OCI-LY3 (cell line): Measurements from ENCODE around the gene MNX1.

ENCODE experiments used
- H2AFZ ChIP-seq: fragments of 200-600, 300-600 bp; shearing (Covaris generic); 2 replicates; pipeline ENCODE4 v1.6.0; 2014; ENCODE audit warnings: antibody characterized with exemption, low read depth, low read length
- H3K27ac ChIP-seq: fragments of 200-600, 300-600 bp; sonication (generic); 2 replicates; pipeline ENCODE4 v1.5.1; 2014; ENCODE audit warnings: mild to moderate bottlenecking, low read length, moderate library complexity, mixed read lengths
- H3K27me3 ChIP-seq: fragments of 200-600, 300-600 bp; sonication (generic); 2 replicates; pipeline ENCODE4 v1.6.1; 2014; ENCODE audit warnings: low read depth, low read length, mixed read lengths
- H3K36me3 ChIP-seq: fragments of 200-600, 300-600 bp; sonication (generic); replicated peaks from 2 replicates; pipeline ENCODE3; 2014; ENCODE audit warnings: low read depth, low read length, mixed read lengths
- H3K4me1 ChIP-seq: fragments of 300-600, 200-600 bp; sonication (generic); 2 replicates; pipeline ENCODE4 v1.6.1; 2014; ENCODE audit warnings: low read length, mixed read lengths
- H3K4me2 ChIP-seq: fragments of 200-600, 300-600 bp; sonication (generic); 2 replicates; pipeline ENCODE4 v1.6.1; 2014; ENCODE audit warnings: low read length, mixed read lengths
- H3K4me3 ChIP-seq: fragments of 300-600, 200-600 bp; sonication (generic); 2 replicates; pipeline ENCODE4 v1.5.1; 2014; ENCODE audit warnings: antibody characterized with exemption, mild to moderate bottlenecking, low read length, moderate library complexity
- H3K79me2 ChIP-seq: fragments of 300-600, 200-600 bp; shearing (Covaris generic); 2 replicates; pipeline ENCODE4 v1.6.1; 2014; ENCODE audit warnings: mild to moderate bottlenecking, low read length, mixed read lengths
- H3K9ac ChIP-seq: fragments of 300-600, 200-600 bp; shearing (Covaris generic); 2 replicates; pipeline ENCODE4 v1.6.0; 2014; ENCODE audit warnings: mild to moderate bottlenecking, low read length, moderate library complexity
- H3K9me3 ChIP-seq: fragments of 200-600, 300-600 bp; shearing (Covaris generic); 2 replicates; pipeline ENCODE4 v1.6.1; 2014; ENCODE audit warnings: low read length, mixed read lengths; ENCODE audit not compliant: insufficient read depth
- H4K20me1 ChIP-seq: fragments of 200-600, 300-600 bp; sonication (generic); 2 replicates; pipeline ENCODE4 v1.6.1; 2016; ENCODE audit warnings: low read length, mixed read lengths; ENCODE audit not compliant: insufficient read depth
- EZH2phosphoT487 ChIP-seq: fragments of 200-600 bp; shearing (Covaris generic); IDR thresholded peaks from 2 replicates; pipeline ENCODE4 v1.6.1; 2018; ENCODE audit warnings: antibody characterized with exemption, mixed run types, low read depth
- TF ChIP-seq, protein P1 (sequence below): fragments of 200-600, 300-600 bp; sonication (generic); IDR thresholded peaks from 2 replicates; pipeline ENCODE4 v1.5.1; 2014; ENCODE audit warnings: antibody characterized with exemption, low read length, low read depth

MNX1 gene

DNA sequence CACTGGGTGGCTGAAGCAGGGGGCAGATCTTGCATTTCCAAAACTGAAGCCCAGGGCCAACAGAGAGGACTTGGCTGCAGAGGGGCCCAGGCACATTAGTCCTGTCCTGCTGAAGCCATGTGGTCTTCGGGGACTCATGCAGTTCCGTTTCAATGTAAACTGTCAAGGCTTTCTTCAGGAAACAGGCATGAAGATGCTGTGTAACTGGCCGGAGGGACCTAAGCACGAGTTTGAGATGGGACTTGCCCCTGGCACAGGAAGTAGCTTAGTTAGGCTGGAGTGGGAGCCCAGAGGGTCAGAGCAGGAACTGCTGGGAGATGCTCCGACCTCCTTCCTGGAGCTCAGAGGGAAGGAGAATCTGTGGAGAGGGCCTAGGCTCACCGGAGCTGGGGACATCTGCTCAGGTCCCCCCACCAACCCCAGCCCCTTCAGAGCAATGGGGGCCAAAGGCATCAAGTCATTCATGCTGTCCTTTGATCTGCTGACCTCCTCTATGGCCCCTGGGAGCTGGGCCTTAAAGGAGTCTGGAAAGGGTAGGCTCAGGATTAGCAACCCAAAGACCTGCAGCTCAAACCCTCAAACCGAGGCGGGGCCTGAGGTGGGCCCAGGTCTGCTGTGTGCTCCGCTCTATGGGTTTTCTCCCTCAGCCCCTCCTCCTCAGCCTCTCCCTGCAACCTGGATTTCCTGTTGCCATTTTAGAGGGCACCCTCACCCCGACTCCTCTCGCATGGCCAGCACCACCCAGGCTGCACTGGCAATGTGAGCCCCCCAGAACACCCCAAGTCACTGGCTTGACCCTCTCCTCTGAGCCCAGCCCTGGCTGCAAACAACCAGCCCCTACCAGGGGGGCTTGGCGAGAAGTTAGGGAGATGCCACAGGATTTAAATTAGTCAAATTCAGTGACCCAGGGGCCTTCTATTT is 4.4 kb upstream of the MNX1 start:
- Histone ChIP-seq H3K79me2 (peaks cover 18% of the 10 kb centered on the region), H3K9me3 (no peaks in the 10 kb centered on the region), H3K27ac (no peak overlapping the region), H3K9ac (no peak overlapping the region), H3K36me3 (no peaks in the 10 kb centered on the region), H3K27me3 (no peaks in the 10 kb centered on the region), H2AFZ (no peak overlapping the region), H4K20me1 (no peaks in the 10 kb centered on the region), H3K4me1 (peaks cover 22% of the 10 kb centered on the region), H3K4me2 (no peak overlapping the region), H3K4me3 (no peak overlapping the region)
- TF ChIP-seq, protein P1, sequence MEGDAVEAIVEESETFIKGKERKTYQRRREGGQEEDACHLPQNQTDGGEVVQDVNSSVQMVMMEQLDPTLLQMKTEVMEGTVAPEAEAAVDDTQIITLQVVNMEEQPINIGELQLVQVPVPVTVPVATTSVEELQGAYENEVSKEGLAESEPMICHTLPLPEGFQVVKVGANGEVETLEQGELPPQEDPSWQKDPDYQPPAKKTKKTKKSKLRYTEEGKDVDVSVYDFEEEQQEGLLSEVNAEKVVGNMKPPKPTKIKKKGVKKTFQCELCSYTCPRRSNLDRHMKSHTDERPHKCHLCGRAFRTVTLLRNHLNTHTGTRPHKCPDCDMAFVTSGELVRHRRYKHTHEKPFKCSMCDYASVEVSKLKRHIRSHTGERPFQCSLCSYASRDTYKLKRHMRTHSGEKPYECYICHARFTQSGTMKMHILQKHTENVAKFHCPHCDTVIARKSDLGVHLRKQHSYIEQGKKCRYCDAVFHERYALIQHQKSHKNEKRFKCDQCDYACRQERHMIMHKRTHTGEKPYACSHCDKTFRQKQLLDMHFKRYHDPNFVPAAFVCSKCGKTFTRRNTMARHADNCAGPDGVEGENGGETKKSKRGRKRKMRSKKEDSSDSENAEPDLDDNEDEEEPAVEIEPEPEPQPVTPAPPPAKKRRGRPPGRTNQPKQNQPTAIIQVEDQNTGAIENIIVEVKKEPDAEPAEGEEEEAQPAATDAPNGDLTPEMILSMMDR: no peak
- no peak for TF ChIP-seq EZH2phosphoT487

DNA sequence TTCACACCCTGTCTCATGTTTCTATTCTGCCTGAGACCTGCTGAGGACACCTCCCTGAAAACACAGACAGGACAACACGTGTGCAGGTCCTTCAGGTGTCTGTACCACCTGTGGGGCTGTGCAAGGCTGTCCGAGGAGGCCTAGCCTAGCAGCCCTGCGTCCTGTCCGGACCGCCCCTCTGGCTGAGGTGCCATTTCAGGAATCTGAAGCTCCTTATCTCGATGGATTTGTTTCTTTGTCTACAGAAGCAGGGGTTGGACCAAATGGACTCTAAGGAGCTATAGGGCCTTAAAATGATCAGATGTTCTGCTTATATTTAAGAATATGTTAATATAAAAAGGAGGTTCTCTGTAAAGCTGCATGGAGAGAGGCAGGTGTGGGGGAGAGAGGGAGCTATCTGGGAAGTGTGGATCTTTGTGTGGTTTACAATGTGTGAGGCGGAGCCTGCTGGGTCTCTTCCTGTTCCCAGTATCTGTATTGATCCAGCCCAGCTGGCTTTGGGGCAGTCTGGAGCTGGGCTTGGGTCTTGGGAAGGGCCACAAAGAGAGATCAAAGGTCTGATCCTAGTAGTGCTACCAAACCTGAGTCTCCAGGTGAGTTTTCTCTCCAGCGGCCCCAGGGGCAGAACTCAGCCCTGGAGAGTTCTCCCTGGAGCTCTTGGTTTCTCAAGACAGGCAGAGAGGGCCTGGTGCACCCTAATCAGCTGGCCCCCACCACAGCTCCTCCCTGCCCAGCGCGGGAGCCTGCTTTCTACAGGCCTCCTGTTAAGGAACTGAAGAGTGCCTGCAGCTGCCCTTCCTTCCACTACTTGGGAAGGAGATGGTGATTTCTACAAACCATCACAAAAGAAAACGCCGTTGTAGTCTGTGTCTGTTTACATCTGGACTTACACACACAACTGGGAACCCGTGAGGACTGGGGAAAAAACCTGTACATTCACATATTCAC is 3.4 kb upstream of the MNX1 start:
- Histone ChIP-seq H3K27ac (no peak overlapping the region), H3K36me3 (no peaks in the 10 kb centered on the region), H3K79me2 (peaks cover 27% of the 10 kb centered on the region), H3K9me3 (no peaks in the 10 kb centered on the region), H3K9ac (no peak overlapping the region), H4K20me1 (no peaks in the 10 kb centered on the region), H3K27me3 (no peaks in the 10 kb centered on the region), H3K4me1 (peaks cover 22% of the 10 kb centered on the region), H3K4me2 (no peak overlapping the region), H3K4me3 (no peak overlapping the region), H2AFZ (no peak overlapping the region)
- TF ChIP-seq, protein P1: no peak
- no peak for TF ChIP-seq EZH2phosphoT487

DNA sequence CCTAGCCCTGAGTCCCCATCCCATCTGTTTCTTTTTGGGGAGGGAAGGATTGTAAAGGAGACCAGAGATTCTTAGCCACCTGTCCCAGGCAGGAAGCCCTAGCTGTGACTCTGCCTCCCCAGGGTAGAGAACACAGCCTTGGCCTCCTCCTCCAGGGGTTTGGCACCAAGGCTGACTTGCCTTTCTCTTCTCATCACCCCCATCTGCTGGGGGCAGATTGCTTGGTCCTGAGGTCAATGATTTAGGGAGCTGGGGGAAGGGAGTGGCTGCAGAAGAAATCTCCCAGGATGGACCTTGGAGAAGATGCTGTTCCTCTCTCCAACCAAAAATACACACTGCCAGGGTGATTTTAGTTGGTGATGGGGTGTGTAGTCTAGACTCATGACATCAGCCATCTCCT is 2.6 kb upstream of the MNX1 start:
- H3K27ac ChIP-seq: no peak overlapping the region

More for the DNA sequence above, 2.6 kb upstream of the MNX1 start:
- no peak overlapping the region for H3K9ac ChIP-seq
- H3K4me1 ChIP-seq: peaks cover 29% of the 10 kb centered on the region
- no peak for TF ChIP-seq EZH2phosphoT487
- TF ChIP-seq, protein P1: no peak
- H3K4me3 ChIP-seq: no peak overlapping the region
- no peaks in the 10 kb centered on the region for H3K9me3 ChIP-seq
- H3K27me3 ChIP-seq: no peaks in the 10 kb centered on the region
- no peak overlapping the region for H2AFZ ChIP-seq
- H4K20me1 ChIP-seq: no peaks in the 10 kb centered on the region
- no peaks in the 10 kb centered on the region for H3K36me3 ChIP-seq
- no peak overlapping the region for H3K4me2 ChIP-seq
- H3K79me2 ChIP-seq: peaks cover 35% of the 10 kb centered on the region
